Nephron (organoid): ENCODE results near the gene DEFB128.

ENCODE experiments used
- H3K27ac Mint-ChIP-seq, 3 experiments: 2 replicates each; pipeline ENCODE4 v1.8.0; 2020; ENCODE audit warnings: mixed read lengths in 3 of 3, mild to moderate bottlenecking in 2 of 3, moderate library complexity in 1 of 3
- H3K27me3 Mint-ChIP-seq: 2 replicates; pipeline ENCODE4 v1.8.0; 2021; ENCODE audit warnings: low read depth, mild to moderate bottlenecking, moderate library complexity, mixed read lengths
- H3K36me3 Mint-ChIP-seq: 2 replicates; pipeline ENCODE4 v1.8.0; 2020; ENCODE audit warnings: low read depth, mixed read lengths
- H3K4me1 Mint-ChIP-seq: 2 replicates; pipeline ENCODE4 v1.8.0; 2020; ENCODE audit warnings: mixed read lengths
- H3K4me3 Mint-ChIP-seq, 3 experiments: 2 replicates each; pipeline ENCODE4 v1.8.0; 2020; ENCODE audit warnings: mild to moderate bottlenecking in 3 of 3, mixed read lengths in 3 of 3, moderate library complexity in 2 of 3
- H3K9me3 Mint-ChIP-seq: 2 replicates; pipeline ENCODE4 v1.8.0; 2020; ENCODE audit warnings: mixed read lengths
- CTCF ChIP-seq, 3 experiments: fragments of 200-600 bp; sonication (generic); IDR thresholded peaks; one replicate each; pipeline ENCODE4 v1.5.0; 2021; ENCODE audit warnings: antibody characterized with exemption in 3 of 3; ENCODE audit not compliant: unreplicated experiment in 3 of 3

Gene DEFB128

GRCh38 chr20:184288-184687, 5.2 kb downstream of the DEFB128 start:
- Mint-ChIP-seq H3K4me1 (no peaks in the 10 kb centered on the region), H3K36me3 (no peaks in the 10 kb centered on the region), H3K4me3 (no peak overlapping the region), H3K27ac (no peak overlapping the region), H3K9me3 (peaks cover 15% of the 10 kb centered on the region), H3K27me3 (peaks cover 69% of the 10 kb centered on the region)
- no peak for TF ChIP-seq CTCF (IDR thresholded peaks at IDR 0.05; ENCODE audit: unreplicated experiment in 3 of 3)

- no peak overlapping the region for H3K27ac Mint-ChIP-seq
- H3K4me1 Mint-ChIP-seq, result no peaks in the 10 kb centered on the region
- H3K4me3 Mint-ChIP-seq, result no peak overlapping the region
- H3K36me3 Mint-ChIP-seq, result no peaks in the 10 kb centered on the region
- no peaks in the 10 kb centered on the region for H3K9me3 Mint-ChIP-seq
- no peak for TF ChIP-seq CTCF (IDR thresholded peaks at IDR 0.05; ENCODE audit: unreplicated experiment in 3 of 3)
- H3K27me3 Mint-ChIP-seq, result peaks cover 39% of the 10 kb centered on the region
Measured at GRCh38 chr20:168876-169275, 20.6 kb downstream of the DEFB128 start.

GRCh38 chr20:164618-165017, 24.9 kb downstream of the DEFB128 start:
- H3K9me3 Mint-ChIP-seq, result no peaks in the 10 kb centered on the region
- H3K27ac Mint-ChIP-seq, result no peak overlapping the region
- no peaks in the 10 kb centered on the region for H3K4me1 Mint-ChIP-seq
- H3K36me3 Mint-ChIP-seq, result no peaks in the 10 kb centered on the region
- H3K4me3 Mint-ChIP-seq, result no peak overlapping the region
- peaks cover 44% of the 10 kb centered on the region for H3K27me3 Mint-ChIP-seq
- no peak for TF ChIP-seq CTCF (IDR thresholded peaks at IDR 0.05; ENCODE audit: unreplicated experiment in 3 of 3)

- no peak within 1 kb of the TSS for H3K4me3 Mint-ChIP-seq
- H3K27ac Mint-ChIP-seq, result no peak within 1 kb of the TSS
- no peaks in the 10 kb centered on the region for H3K9me3 Mint-ChIP-seq
- no peaks in the 10 kb centered on the region for H3K36me3 Mint-ChIP-seq
- no peaks in the 10 kb centered on the region for H3K4me1 Mint-ChIP-seq
- peaks cover 53% of the 10 kb centered on the region for H3K27me3 Mint-ChIP-seq
- no peak for TF ChIP-seq CTCF (IDR thresholded peaks at IDR 0.05; ENCODE audit: unreplicated experiment in 3 of 3)
Measured at GRCh38 chr20:157154-157553, 32.4 kb downstream of the DEFB128 start, which contains the start of gene DEFB127. Gene DEFB127, plus strand, starts transcription at chr20:157454. Its CDS starts 91 bp downstream, at chr20:157545.

GRCh38 chr20:152131-152530, 37.4 kb downstream of the DEFB128 start:
- TF ChIP-seq CTCF (IDR thresholded peaks at IDR 0.05; ENCODE audit: unreplicated experiment in 3 of 3), result no peak
- peaks cover 58% of the 10 kb centered on the region for H3K27me3 Mint-ChIP-seq
- no peaks in the 10 kb centered on the region for H3K9me3 Mint-ChIP-seq
- no peak overlapping the region for H3K4me3 Mint-ChIP-seq
- no peaks in the 10 kb centered on the region for H3K4me1 Mint-ChIP-seq
- H3K27ac Mint-ChIP-seq, result no peak overlapping the region
- H3K36me3 Mint-ChIP-seq, result no peaks in the 10 kb centered on the region

GRCh38 chr20:145877-146276, 43.6 kb downstream of the DEFB128 start:
- TF ChIP-seq CTCF (IDR thresholded peaks at IDR 0.05; ENCODE audit: unreplicated experiment in 3 of 3), result no peak
- no peaks in the 10 kb centered on the region for H3K36me3 Mint-ChIP-seq
- H3K9me3 Mint-ChIP-seq, result no peaks in the 10 kb centered on the region
- no peak overlapping the region for H3K4me3 Mint-ChIP-seq
- H3K27me3 Mint-ChIP-seq, result peaks cover 80% of the 10 kb centered on the region
- no peaks in the 10 kb centered on the region for H3K4me1 Mint-ChIP-seq
- H3K27ac Mint-ChIP-seq, result no peak overlapping the region
